Body of pancreas (tissue), 4 donors: ENCODE results near the gene CHRNA1.

Source experiments
- CTCF ChIP-seq, 7 experiments: fragments of 450-650 bp in 4 of 7; fragments of 200-600 bp in 3 of 7; sonication (generic) in 3 of 7; IDR thresholded peaks; one replicate each; pipeline ENCODE4 v1.5.1; 2016 to 2019; ENCODE audit warnings: antibody characterized with exemption in 7 of 7
- POLR2A ChIP-seq, 3 donors: fragments of 450-650 bp; IDR thresholded peaks; one replicate each; pipeline ENCODE4 v1.6.1; 2016; ENCODE audit warnings: antibody characterized with exemption in 3 of 3, mild to moderate bottlenecking in 2 of 3

- TF ChIP-seq CTCF (IDR thresholded peaks at IDR 0.05) (no peak), POLR2A (IDR thresholded peaks at IDR 0.05) (no peak)
These were observed 17.0 kb upstream of the CHRNA1 start for GRCh38 chr2:174781298-174781697.
